CD4-positive, CD25-positive, alpha-beta regulatory T cell (primary cell): ENCODE results near the gene UST. TPM values are rescaled to one million over a fixed set of nuclear protein-coding genes. Genes with fewer than 3 reads are reported as not detected.

Source experiments
- ATAC-seq, 2 donors: fragments of 150-1000 bp; cut with Tn5 transposase; one replicate each; pipeline ENCODE4 v1.10.0; 2021; ENCODE audit warnings: low read depth in 2 of 2, moderate number of reproducible peaks in 2 of 2, moderate library complexity in 1 of 2
- DNase-seq, 3 donors: peaks; one replicate each; pipeline versions ENCODE4 v3.0.0 to v3.0.0-alpha.2; 2012 to 2022; ENCODE audit warnings: mixed read lengths in 1 of 3
- H3K27ac ChIP-seq: one replicate; pipeline ENCODE4 v1.7.0; 2013; ENCODE audit warnings: mild to moderate bottlenecking, low read length; ENCODE audit not compliant: insufficient read depth, poor library complexity, severe bottlenecking
- H3K27me3 ChIP-seq: one replicate; pipeline ENCODE4 v1.7.0; 2013; ENCODE audit warnings: low read length; ENCODE audit not compliant: control insufficient read depth, insufficient read depth
- H3K36me3 ChIP-seq: one replicate; pipeline ENCODE4 v1.7.0; 2013; ENCODE audit warnings: mild to moderate bottlenecking, low read length, moderate library complexity; ENCODE audit not compliant: control insufficient read depth, insufficient read depth
- H3K4me1 ChIP-seq: 2 replicates; pipeline ENCODE4 v1.7.0; 2013; ENCODE audit warnings: mild to moderate bottlenecking, low read length; ENCODE audit not compliant: insufficient read depth, control insufficient read depth, poor library complexity, severe bottlenecking
- H3K4me3 ChIP-seq: one replicate; pipeline ENCODE4 v1.7.0; 2013; ENCODE audit warnings: low read depth, mild to moderate bottlenecking, low read length, moderate library complexity
- H3K9me3 ChIP-seq, 2 experiments: 1 replicate in 1 of 2; 2 replicates in 1 of 2; pipeline ENCODE4 v1.7.0; 2013; ENCODE audit warnings: low read length in 2 of 2, mild to moderate bottlenecking in 1 of 2, moderate library complexity in 1 of 2; ENCODE audit not compliant: control insufficient read depth in 2 of 2
- H3K27ac Mint-ChIP-seq, 3 donors: one replicate each; pipeline ENCODE4 v1.8.0; 2020 to 2022; ENCODE audit warnings: mild to moderate bottlenecking in 3 of 3, mixed read lengths in 3 of 3, moderate library complexity in 2 of 3
- H3K27me3 Mint-ChIP-seq: one replicate; pipeline ENCODE4 v1.8.0; 2022; ENCODE audit warnings: mild to moderate bottlenecking, mixed read lengths
- H3K36me3 Mint-ChIP-seq: one replicate; pipeline ENCODE4 v1.8.0; 2020; ENCODE audit warnings: mixed read lengths
- H3K4me1 Mint-ChIP-seq, 4 donors: one replicate each; pipeline ENCODE4 v1.8.0; 2020 to 2022; ENCODE audit warnings: mixed read lengths in 4 of 4, mild to moderate bottlenecking in 1 of 4
- H3K4me3 Mint-ChIP-seq, 4 donors: one replicate each; pipeline ENCODE4 v1.8.0; 2020 to 2022; ENCODE audit warnings: mild to moderate bottlenecking in 4 of 4, mixed read lengths in 4 of 4, moderate library complexity in 3 of 4
- H3K9me3 Mint-ChIP-seq, 7 donors: one replicate each; pipeline ENCODE4 v1.8.0; 2020 to 2022; ENCODE audit warnings: mixed read lengths in 7 of 7, mild to moderate bottlenecking in 3 of 7, moderate library complexity in 2 of 7
- polyA plus RNA-seq, 4 donors: library from polyadenylated mRNA; unstranded; fragments of 300-500 nt; fragmentation: Illumina TruSeq; gene quantifications; one replicate each; pipeline ENCODE4 v1.2.3, GENCODE V29; 2021
- total RNA-seq: library from RNA; stranded (reverse); gene quantifications from one replicate; pipeline ENCODE4 v1.2.3, GENCODE V29; 2022

Gene UST
- total and polyA plus RNA-seq, 5 donors from 2014 or later: 1.1 to 2.9 (median 2.5) TPM

DNA sequence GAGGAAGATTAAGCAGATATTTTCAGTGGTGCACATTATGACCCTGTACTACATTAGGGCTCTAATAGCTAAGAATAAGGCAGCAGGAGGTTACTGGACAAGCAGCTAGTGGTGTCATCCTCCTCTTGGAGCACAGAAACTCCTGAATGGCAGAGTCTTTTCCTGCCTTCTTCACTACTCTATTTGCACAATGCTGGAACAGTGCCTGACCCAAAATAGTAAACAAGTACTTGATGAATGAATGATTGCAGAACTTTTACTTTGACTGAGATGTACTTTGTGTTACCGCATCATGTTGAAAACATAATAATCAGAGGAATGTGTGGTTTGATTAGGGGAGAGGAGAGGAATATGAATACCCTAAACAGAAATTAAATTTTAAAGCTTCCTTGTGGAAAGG, 30.0 kb upstream of the UST start:
- no peak overlapping the region for H3K27ac ChIP-seq
- Mint-ChIP-seq H3K4me3 (no peak overlapping the region), H3K27me3 (peaks cover 17% of the 10 kb centered on the region), H3K9me3 (peaks cover 0 to 12% (median 5%) of the 10 kb centered on the region in 7 donors), H3K27ac (no peak overlapping the region), H3K4me1 (peaks cover 0 to 4% (median 0%) of the 10 kb centered on the region in 4 donors), H3K36me3 (no peaks in the 10 kb centered on the region)
- H3K27me3 ChIP-seq: peaks cover 2% of the 10 kb centered on the region
- DNase-seq (no peak), ATAC-seq (no peak)
- no peaks in the 10 kb centered on the region for H3K36me3 ChIP-seq
- H3K4me1 ChIP-seq: no peaks in the 10 kb centered on the region
- H3K9me3 ChIP-seq: peaks cover 0 to 4% of the 10 kb centered on the region in 2 experiments
- no peak overlapping the region for H3K4me3 ChIP-seq

DNA sequence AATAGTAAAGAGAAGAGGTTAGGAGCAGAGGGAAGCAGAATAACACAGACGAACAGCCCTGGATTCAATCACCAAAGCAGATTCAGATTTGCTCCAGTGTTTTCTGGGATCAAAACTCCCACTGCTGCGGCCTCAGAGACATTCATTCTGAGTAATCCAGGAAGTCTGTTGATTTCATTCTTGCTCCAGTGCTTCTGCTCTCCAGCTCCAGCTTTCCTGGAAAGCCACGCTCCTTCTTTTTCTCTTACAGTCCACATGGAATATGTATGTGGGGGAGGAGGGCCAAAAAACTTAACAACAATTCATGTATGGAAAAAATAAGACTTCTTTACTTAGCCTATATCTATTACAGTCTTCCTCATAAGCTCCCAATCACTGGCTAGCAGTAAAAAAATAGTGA, 26.4 kb upstream of the UST start:
- no peak overlapping the region for H3K4me3 Mint-ChIP-seq
- ATAC-seq (no peak), DNase-seq (no peak)
- H3K36me3 Mint-ChIP-seq: no peaks in the 10 kb centered on the region
- H3K27ac Mint-ChIP-seq: no peak overlapping the region
- no peaks in the 10 kb centered on the region for H3K4me1 Mint-ChIP-seq
- Histone ChIP-seq H3K27ac (no peak overlapping the region), H3K36me3 (no peaks in the 10 kb centered on the region), H3K27me3 (peaks cover 4% of the 10 kb centered on the region), H3K4me1 (no peaks in the 10 kb centered on the region), H3K9me3 (no peaks in the 10 kb centered on the region), H3K4me3 (no peak overlapping the region)
- H3K27me3 Mint-ChIP-seq: peaks cover 13% of the 10 kb centered on the region
- H3K9me3 Mint-ChIP-seq: peaks cover 0 to 5% (median 2%) of the 10 kb centered on the region in 7 donors

DNA sequence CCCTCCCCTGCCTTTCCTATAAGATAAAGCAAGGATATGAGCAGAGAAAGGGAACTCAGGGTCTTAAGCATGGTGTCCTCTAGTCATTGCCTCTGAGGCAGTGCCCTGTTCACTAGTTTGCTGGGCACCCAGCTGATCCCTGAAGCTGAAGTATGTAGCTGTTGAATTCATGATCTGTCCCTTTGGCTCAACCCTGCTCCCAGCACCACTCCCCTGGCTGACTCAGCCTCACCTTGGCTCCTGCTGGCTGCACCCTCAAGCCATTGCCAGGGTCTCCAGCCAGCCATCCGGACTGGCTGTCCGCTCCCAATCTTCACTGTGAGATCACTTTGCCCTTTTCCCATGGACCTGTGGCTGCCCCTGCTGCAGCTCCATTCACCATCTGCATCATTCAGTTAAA, 25.9 kb upstream of the UST start:
- peaks cover 0 to 5% (median 2%) of the 10 kb centered on the region in 7 donors for H3K9me3 Mint-ChIP-seq
- DNase-seq (no peak), ATAC-seq (no peak)
- H3K27ac Mint-ChIP-seq: no peak overlapping the region
- no peaks in the 10 kb centered on the region for H3K4me1 Mint-ChIP-seq
- no peak overlapping the region for H3K4me3 ChIP-seq
- H3K27me3 Mint-ChIP-seq: peaks cover 13% of the 10 kb centered on the region
- no peak overlapping the region for H3K27ac ChIP-seq
- H3K36me3 ChIP-seq: no peaks in the 10 kb centered on the region
- H3K27me3 ChIP-seq: peaks cover 4% of the 10 kb centered on the region
- H3K4me1 ChIP-seq: no peaks in the 10 kb centered on the region
- no peaks in the 10 kb centered on the region for H3K9me3 ChIP-seq
- H3K36me3 Mint-ChIP-seq: no peaks in the 10 kb centered on the region
- no peak overlapping the region for H3K4me3 Mint-ChIP-seq

DNA sequence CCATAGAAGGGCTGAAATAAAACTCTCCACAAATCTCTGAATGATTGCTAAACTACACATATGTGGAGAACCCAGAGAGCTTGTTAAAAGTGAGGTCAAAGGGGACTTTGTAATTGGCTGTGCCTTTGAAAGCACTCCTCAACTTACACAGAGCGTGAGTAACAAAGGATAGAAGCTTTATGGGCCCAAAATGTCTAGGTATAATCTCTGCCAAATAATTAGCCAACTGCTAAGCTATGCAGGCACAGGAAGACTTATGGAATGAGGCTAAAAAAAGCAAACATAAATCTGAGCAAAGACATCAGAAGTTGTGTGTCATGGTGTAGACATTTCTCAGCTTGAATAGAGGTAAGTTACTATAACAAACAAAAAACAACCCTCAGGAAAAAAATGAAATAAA, 23.3 kb upstream of the UST start:
- no peaks in the 10 kb centered on the region for H3K36me3 Mint-ChIP-seq
- Histone ChIP-seq H3K36me3 (no peaks in the 10 kb centered on the region), H3K4me3 (no peak overlapping the region), H3K4me1 (no peaks in the 10 kb centered on the region), H3K9me3 (peaks cover 0 to 2% of the 10 kb centered on the region in 2 experiments), H3K27me3 (peaks cover 12% of the 10 kb centered on the region), H3K27ac (no peak overlapping the region)
- H3K4me1 Mint-ChIP-seq: no peaks in the 10 kb centered on the region
- peaks cover 19% of the 10 kb centered on the region for H3K27me3 Mint-ChIP-seq
- DNase-seq: no peak
- H3K9me3 Mint-ChIP-seq: peaks cover 0 to 8% (median 2%) of the 10 kb centered on the region in 7 donors
- no peak overlapping the region for H3K27ac Mint-ChIP-seq
- H3K4me3 Mint-ChIP-seq: no peak overlapping the region
- no peak for ATAC-seq

DNA sequence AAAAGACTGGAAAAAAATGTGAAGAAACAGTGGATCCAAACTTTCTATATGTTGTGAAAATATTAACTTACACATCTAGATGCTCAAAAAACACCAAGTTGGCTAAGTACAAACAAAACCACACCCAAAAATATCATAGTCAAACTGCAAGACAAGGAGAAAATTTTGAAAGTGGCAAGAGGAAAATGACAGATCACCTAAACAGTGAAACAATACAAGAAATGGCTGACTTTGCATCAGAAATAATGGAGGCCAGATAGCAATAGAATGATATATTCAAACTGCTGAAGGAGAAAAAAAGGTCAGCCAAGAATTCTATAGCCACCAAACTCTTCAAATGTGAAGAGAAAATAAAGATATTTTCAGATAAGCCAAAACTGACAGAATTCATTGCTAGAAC, 22.4 kb upstream of the UST start:
- Mint-ChIP-seq H3K27ac (no peak overlapping the region), H3K9me3 (peaks cover 0 to 8% (median 2%) of the 10 kb centered on the region in 7 donors), H3K36me3 (no peaks in the 10 kb centered on the region), H3K27me3 (peaks cover 13% of the 10 kb centered on the region), H3K4me1 (no peaks in the 10 kb centered on the region), H3K4me3 (no peak overlapping the region)
- no peak for ATAC-seq
- H3K4me1 ChIP-seq: no peaks in the 10 kb centered on the region
- no peak for DNase-seq
- H3K4me3 ChIP-seq: no peak overlapping the region
- peaks cover 0 to 2% of the 10 kb centered on the region in 2 experiments for H3K9me3 ChIP-seq
- peaks cover 12% of the 10 kb centered on the region for H3K27me3 ChIP-seq
- no peak overlapping the region for H3K27ac ChIP-seq
- no peaks in the 10 kb centered on the region for H3K36me3 ChIP-seq

DNA sequence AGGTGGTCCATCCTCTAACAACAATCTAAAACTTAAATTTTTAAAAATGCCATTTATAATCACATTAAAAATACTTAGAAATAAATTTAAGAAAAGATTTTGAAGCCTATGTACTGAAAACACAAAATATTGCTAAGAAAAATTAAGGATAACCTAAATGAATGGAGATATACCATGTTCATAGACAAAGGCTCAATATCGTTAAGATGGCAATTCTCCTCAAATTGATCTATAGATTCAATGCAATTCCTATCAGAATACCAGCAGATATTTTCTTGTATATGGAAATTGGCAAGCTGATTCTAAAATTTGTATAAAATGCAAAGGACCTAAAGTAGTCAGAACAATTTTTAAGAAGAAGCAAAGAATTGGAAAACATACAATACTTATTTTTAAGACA, 19.7 kb upstream of the UST start:
- no peak overlapping the region for H3K27ac ChIP-seq
- no peak for ATAC-seq
- H3K27me3 Mint-ChIP-seq: peaks cover 14% of the 10 kb centered on the region

DNA sequence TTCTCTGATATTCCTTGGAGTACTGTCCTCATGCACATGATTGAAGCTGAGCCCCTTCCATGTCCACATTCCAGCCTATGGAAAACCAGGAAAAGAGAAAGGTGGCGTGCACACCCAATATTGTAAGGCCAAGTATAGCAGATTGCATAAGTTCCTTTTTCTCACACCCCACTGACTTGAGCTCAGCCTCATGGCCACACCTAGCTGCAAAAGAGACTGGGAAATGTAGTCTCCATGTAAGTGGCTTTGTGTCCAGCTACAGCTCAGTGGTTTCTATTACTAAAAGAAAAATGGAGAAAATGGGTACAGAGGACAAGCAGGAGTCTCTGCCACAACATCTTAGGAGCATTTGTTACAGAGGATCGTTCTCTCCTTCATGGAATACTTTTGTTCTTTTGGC, 10.8 kb upstream of the UST start:
- Histone ChIP-seq H3K4me3 (no peak overlapping the region), H3K27ac (no peak overlapping the region), H3K27me3 (no peaks in the 10 kb centered on the region), H3K9me3 (no peaks in the 10 kb centered on the region), H3K36me3 (no peaks in the 10 kb centered on the region), H3K4me1 (no peaks in the 10 kb centered on the region)
- ATAC-seq: no peak
- no peak overlapping the region for H3K4me3 Mint-ChIP-seq
- DNase-seq: no peak
- H3K36me3 Mint-ChIP-seq: no peaks in the 10 kb centered on the region
- peaks cover 13% of the 10 kb centered on the region for H3K27me3 Mint-ChIP-seq
- no peaks in the 10 kb centered on the region for H3K4me1 Mint-ChIP-seq
- H3K27ac Mint-ChIP-seq: no peak overlapping the region
- H3K9me3 Mint-ChIP-seq: no peaks in the 10 kb centered on the region

More for the DNA sequence above, 19.7 kb upstream of the UST start:
- Histone ChIP-seq H3K9me3 (peaks cover 0 to 2% of the 10 kb centered on the region in 2 experiments), H3K4me3 (no peak overlapping the region), H3K36me3 (no peaks in the 10 kb centered on the region), H3K4me1 (no peaks in the 10 kb centered on the region), H3K27me3 (peaks cover 8% of the 10 kb centered on the region)
- Mint-ChIP-seq H3K36me3 (no peaks in the 10 kb centered on the region), H3K4me3 (no peak overlapping the region), H3K4me1 (no peaks in the 10 kb centered on the region), H3K9me3 (peaks cover 0 to 8% (median 2%) of the 10 kb centered on the region in 7 donors), H3K27ac (no peak overlapping the region)
- no peak for DNase-seq

DNA sequence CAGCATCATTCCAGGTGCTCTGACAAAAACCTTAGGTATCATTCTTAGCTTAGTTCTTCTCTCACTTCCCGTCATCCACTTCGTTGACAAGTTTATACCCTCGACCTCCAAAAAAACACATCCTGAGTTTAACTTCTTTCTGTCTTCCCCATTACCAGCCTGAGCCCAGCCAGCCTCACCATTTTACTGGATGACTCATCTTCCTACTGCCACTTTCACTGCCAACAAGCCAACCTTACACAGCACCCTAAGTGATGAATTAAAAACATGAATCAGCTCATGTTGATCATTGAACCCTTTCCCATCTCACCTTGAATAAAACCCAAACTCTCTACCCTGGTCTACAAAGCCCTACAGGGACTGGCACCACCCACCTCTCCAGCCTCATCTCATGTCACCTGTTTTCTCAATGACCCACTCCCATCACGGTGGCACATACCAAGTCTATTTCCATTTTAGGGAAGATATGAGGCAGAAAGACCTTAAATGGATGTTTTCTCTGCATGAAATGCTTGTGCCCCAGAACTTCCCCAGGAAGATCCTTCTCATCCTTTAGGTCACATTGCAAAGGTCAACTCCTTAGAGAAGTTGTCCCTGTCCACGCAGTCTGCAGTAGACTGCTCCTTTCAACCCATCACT, 9.9 kb upstream of the UST start:
- Histone ChIP-seq H3K9me3 (no peaks in the 10 kb centered on the region), H3K27me3 (no peaks in the 10 kb centered on the region), H3K4me1 (no peaks in the 10 kb centered on the region), H3K36me3 (no peaks in the 10 kb centered on the region), H3K27ac (no peak overlapping the region), H3K4me3 (no peak overlapping the region)
- ATAC-seq: no peak
- H3K27me3 Mint-ChIP-seq: peaks cover 8% of the 10 kb centered on the region
- H3K4me1 Mint-ChIP-seq: no peaks in the 10 kb centered on the region
- H3K4me3 Mint-ChIP-seq: no peak overlapping the region
- no peaks in the 10 kb centered on the region for H3K9me3 Mint-ChIP-seq
- no peaks in the 10 kb centered on the region for H3K36me3 Mint-ChIP-seq
- H3K27ac Mint-ChIP-seq: no peak overlapping the region
- DNase-seq: peak in 1 of 3 donors; percentile 39
